H1 (cell line): ENCODE measurements around the gene IRF9. TPM values are rescaled to one million over a fixed set of nuclear protein-coding genes. Genes with fewer than 3 reads are reported as not detected.

ENCODE experiments used
- CTCF ChIA-PET: fragments of 300-600 bp; sonication (Branson Sonifier 250); formaldehyde crosslinking; loops from one replicate; lab custom pipeline; 2021; ENCODE audit not compliant: partially characterized antibody; lab: Charles Lee
- POLR2A ChIA-PET: fragments of 300-600 bp; sonication (Branson Sonifier 250); formaldehyde crosslinking; loops from one replicate; lab custom pipeline; 2021; ENCODE audit warnings: inconsistent platforms; ENCODE audit not compliant: partially characterized antibody; lab: Charles Lee
- DNase-seq, 2 experiments: peaks; one replicate each; pipeline versions ENCODE4 v3.0.0 to v3.0.0-alpha.2; 2010 to 2022; ENCODE audit warnings: low spot score in 2 of 2, low read depth in 1 of 2, mixed read lengths in 1 of 2
- FAIRE-seq: peaks from 2 replicates; lab custom pipeline; 2011; peaks lifted over from hg19 to GRCh38; lab: Jason Lieb, UNC
- H2AFZ ChIP-seq: 2 replicates; pipeline ENCODE4 v1.8.1; 2012; ENCODE audit warnings: low read length, inconsistent platforms
- H2AK5ac ChIP-seq: 2 replicates; pipeline ENCODE4 v1.6.1; 2013; ENCODE audit warnings: low read depth, low read length
- H2BK120ac ChIP-seq: replicated peaks from 2 replicates; pipeline ENCODE3; 2013; ENCODE audit warnings: low read depth, low read length, inconsistent platforms
- H2BK12ac ChIP-seq: 2 replicates; pipeline ENCODE4 v1.6.1; 2013; ENCODE audit warnings: low read depth, low read length
- H2BK15ac ChIP-seq: 2 replicates; pipeline ENCODE4 v1.6.1; 2013; ENCODE audit warnings: low read length
- H2BK20ac ChIP-seq: 2 replicates; pipeline ENCODE4 v1.6.1; 2013; ENCODE audit warnings: low read length
- H2BK5ac ChIP-seq: 2 replicates; pipeline ENCODE4 v1.6.1; 2013; ENCODE audit warnings: low read depth, low read length
- H3K14ac ChIP-seq: 2 replicates; pipeline ENCODE4 v1.6.1; 2013; ENCODE audit warnings: inconsistent platforms; ENCODE audit not compliant: insufficient read length
- H3K18ac ChIP-seq: 2 replicates; pipeline ENCODE4 v1.6.1; 2013; ENCODE audit warnings: low read length; ENCODE audit errors: extremely low read depth
- H3K23ac ChIP-seq: 2 replicates; pipeline ENCODE4 v1.6.1; 2013; ENCODE audit warnings: inconsistent platforms; ENCODE audit not compliant: insufficient read length
- H3K23me2 ChIP-seq: 2 replicates; pipeline ENCODE4 v1.6.1; 2013; ENCODE audit warnings: low read depth, low read length
- H3K27ac ChIP-seq: 2 replicates; pipeline ENCODE4 v1.6.1; 2011; ENCODE audit warnings: low read depth, low read length, inconsistent platforms
- H3K27me3 ChIP-seq, 4 experiments: replicated peaks in 1 of 4; 1 replicate in 1 of 4; 2 replicates in 3 of 4; pipeline versions ENCODE4 v1.6.1 to v1.8.1; 2011 to 2013; ENCODE audit warnings: low read length in 3 of 4, mild to moderate bottlenecking in 3 of 4, inconsistent platforms in 2 of 4, mixed read lengths in 2 of 4, moderate library complexity in 1 of 4; ENCODE audit not compliant: control insufficient read depth in 3 of 4, insufficient read depth in 3 of 4; ENCODE audit errors: extremely low read depth in 1 of 4
- H3K36me3 ChIP-seq, 4 experiments: 2 replicates each; pipeline versions ENCODE4 v1.6.1 to v1.8.1; 2011 to 2013; ENCODE audit warnings: mild to moderate bottlenecking in 4 of 4, low read length in 3 of 4, moderate library complexity in 2 of 4, control low read depth in 1 of 4, inconsistent platforms in 1 of 4; ENCODE audit not compliant: insufficient read depth in 4 of 4, control insufficient read depth in 2 of 4
- H3K4ac ChIP-seq: replicated peaks from 2 replicates; pipeline ENCODE3; 2013; ENCODE audit warnings: low read length, low read depth, mixed read lengths, inconsistent platforms; ENCODE audit not compliant: insufficient read length
- H3K4me1 ChIP-seq, 4 experiments: replicated peaks in 1 of 4; 1 replicate in 1 of 4; 2 replicates in 3 of 4; pipeline versions ENCODE4 v1.6.1 to v1.8.1; 2011 to 2013; ENCODE audit warnings: low read length in 3 of 4, inconsistent platforms in 2 of 4, mixed read lengths in 1 of 4; ENCODE audit not compliant: insufficient read depth in 4 of 4, control insufficient read depth in 3 of 4
- H3K4me2 ChIP-seq, 2 experiments: 2 replicates each; pipeline versions ENCODE4 v1.6.1 to v1.8.1; 2011 to 2013; ENCODE audit warnings: low read depth in 2 of 2, low read length in 2 of 2, control low read depth in 1 of 2, inconsistent platforms in 1 of 2, mild to moderate bottlenecking in 1 of 2; ENCODE audit not compliant: insufficient read depth in 1 of 2
- H3K4me3 ChIP-seq, 4 experiments: fragments of 200-600, 300-600 bp in 1 of 4; sonication (generic), shearing (Covaris generic), sonication (Bioruptor Twin) in 1 of 4; 2 replicates each; pipeline versions ENCODE4 v1.5.1 to v1.8.1; 2011 to 2016; ENCODE audit warnings: low read length in 4 of 4, low read depth in 3 of 4, control low read depth in 2 of 4, inconsistent platforms in 2 of 4, mild to moderate bottlenecking in 2 of 4, mixed read lengths in 1 of 4, moderate library complexity in 1 of 4; ENCODE audit not compliant: insufficient read depth in 2 of 4; ENCODE audit errors: extremely low read depth in 1 of 4
- H3K56ac ChIP-seq: replicated peaks from 2 replicates; pipeline ENCODE3; 2013; ENCODE audit warnings: low read depth, mild to moderate bottlenecking, mixed read lengths, low read length, inconsistent platforms; ENCODE audit not compliant: insufficient read length
- H3K79me1 ChIP-seq: 2 replicates; pipeline ENCODE4 v1.6.1; 2013; ENCODE audit warnings: low read depth, low read length, control low read depth
- H3K79me2 ChIP-seq, 2 experiments: 2 replicates each; pipeline versions ENCODE4 v1.6.1 to v1.8.1; 2012 to 2013; ENCODE audit warnings: low read length in 2 of 2, mild to moderate bottlenecking in 2 of 2, inconsistent platforms in 1 of 2; ENCODE audit not compliant: insufficient read depth in 2 of 2, control insufficient read depth in 1 of 2
- H3K9ac ChIP-seq, 4 experiments: replicated peaks in 1 of 4; 1 replicate in 1 of 4; 2 replicates in 3 of 4; pipeline versions ENCODE4 v1.6.1 to v1.8.1; 2011 to 2013; ENCODE audit warnings: low read depth in 3 of 4, low read length in 3 of 4, control low read depth in 2 of 4, mild to moderate bottlenecking in 2 of 4, moderate library complexity in 2 of 4, inconsistent platforms in 1 of 4; ENCODE audit errors: extremely low read depth in 1 of 4
- H3K9me3 ChIP-seq, 2 experiments: 2 replicates each; pipeline versions ENCODE4 v1.6.1 to v1.8.1; 2012 to 2013; ENCODE audit warnings: mild to moderate bottlenecking in 2 of 2, moderate library complexity in 2 of 2, control low read depth in 1 of 2, inconsistent platforms in 1 of 2, low read depth in 1 of 2, low read length in 1 of 2, mixed read lengths in 1 of 2; ENCODE audit not compliant: insufficient read depth in 2 of 2
- H4K20me1 ChIP-seq, 2 experiments: replicated peaks in 1 of 2; 2 replicates each; pipeline versions ENCODE3 to v1.8.1; 2011 to 2013; ENCODE audit warnings: inconsistent platforms in 2 of 2, low read length in 2 of 2, mild to moderate bottlenecking in 1 of 2; ENCODE audit not compliant: insufficient read depth in 2 of 2, control insufficient read depth in 1 of 2
- H4K5ac ChIP-seq: 2 replicates; pipeline ENCODE4 v1.6.1; 2013; ENCODE audit warnings: low read length, low read depth, mixed read lengths, inconsistent platforms; ENCODE audit not compliant: insufficient read length
- H4K8ac ChIP-seq: 2 replicates; pipeline ENCODE4 v1.8.0; 2013; ENCODE audit warnings: mild to moderate bottlenecking, moderate library complexity, low read length, inconsistent platforms; ENCODE audit not compliant: insufficient read depth; ENCODE audit errors: extremely low read depth
- H4K91ac ChIP-seq: replicated peaks from 2 replicates; pipeline ENCODE3; 2013; ENCODE audit warnings: low read length, mixed read lengths, inconsistent platforms; ENCODE audit not compliant: insufficient read length
- RAD21 ChIP-seq, 2 experiments: IDR thresholded peaks in 1 of 2; conservative IDR thresholded peaks in 1 of 2; 2 replicates each; pipeline ENCODE4 v1.6.1; 2011; ENCODE audit warnings: low read depth in 2 of 2, low read length in 2 of 2, improper control_type of control experiment in 1 of 2, inconsistent platforms in 1 of 2, mild to moderate bottlenecking in 1 of 2, moderate library complexity in 1 of 2
- RFX5 ChIP-seq: IDR thresholded peaks from 2 replicates; pipeline ENCODE4 v1.6.1; 2011; ENCODE audit warnings: low read depth, low read length, improper control_type of control experiment, borderline replicate concordance
- TAF7 ChIP-seq: optimal IDR thresholded peaks from 2 replicates; pipeline ENCODE3; 2011; ENCODE audit warnings: low read depth, mild to moderate bottlenecking, inconsistent platforms, low read length, moderate library complexity, borderline replicate concordance
- TCF12 ChIP-seq: IDR thresholded peaks from 2 replicates; pipeline ENCODE4 v1.6.1; 2011; ENCODE audit warnings: low read depth, mild to moderate bottlenecking, low read length
- YY1 ChIP-seq: IDR thresholded peaks from 2 replicates; pipeline ENCODE4 v1.6.1; 2011; ENCODE audit warnings: low read depth, mild to moderate bottlenecking, low read length
- WGBS, 2 experiments: shearing (Covaris generic) in 1 of 2; methylation state at CpG; one replicate each; pipeline versions ENCODE4 v1.1.6 to v1.1.7; 2013 to 2015; ENCODE audit warnings: low lambda C conversion rate in 2 of 2, mixed read lengths in 2 of 2, inconsistent platforms in 1 of 2, low coverage in 1 of 2, missing lambda C conversion rate in 1 of 2; ENCODE audit not compliant: insufficient replicate concordance in 2 of 2, insufficient coverage in 1 of 2, insufficient read length in 1 of 2; ENCODE audit errors: extremely low coverage in 1 of 2, missing lambda C conversion rate in 1 of 2; 5-methylcytosine and 5-hydroxymethylcytosine counted together
- polyA plus RNA-seq, 7 experiments: library from polyadenylated mRNA; depleted of rRNA in 3 of 7; stranded (reverse) in 5 of 7; unstranded in 2 of 7; fragments of >200 nt in 5 of 7; fragments of 200-250 nt in 2 of 7; gene quantifications; 1 replicate in 5 of 7; 2 replicates in 1 of 7; 4 replicates in 1 of 7; pipeline versions ENCODE4 v1.2.1 to v1.2.3, GENCODE V29; 2011 to 2013; ENCODE audit warnings: missing spikeins in 2 of 7, mixed read lengths in 2 of 7
- total RNA-seq: library from RNA; stranded (reverse); fragmentation: NEBNext Ultra II Directional; extraction: Animal tissue kit (Norgen Biotek cat#: 25700); gene quantifications from 2 replicates; pipeline ENCODE4 v1.2.1, GENCODE V29; 2021

The IRF9 gene
- total and polyA plus RNA-seq, 2 of the 8 experiments (the other 6 are each of a cell fraction or from before 2014, with no cell fraction given), result 11.4 to 13.2 TPM

DNA sequence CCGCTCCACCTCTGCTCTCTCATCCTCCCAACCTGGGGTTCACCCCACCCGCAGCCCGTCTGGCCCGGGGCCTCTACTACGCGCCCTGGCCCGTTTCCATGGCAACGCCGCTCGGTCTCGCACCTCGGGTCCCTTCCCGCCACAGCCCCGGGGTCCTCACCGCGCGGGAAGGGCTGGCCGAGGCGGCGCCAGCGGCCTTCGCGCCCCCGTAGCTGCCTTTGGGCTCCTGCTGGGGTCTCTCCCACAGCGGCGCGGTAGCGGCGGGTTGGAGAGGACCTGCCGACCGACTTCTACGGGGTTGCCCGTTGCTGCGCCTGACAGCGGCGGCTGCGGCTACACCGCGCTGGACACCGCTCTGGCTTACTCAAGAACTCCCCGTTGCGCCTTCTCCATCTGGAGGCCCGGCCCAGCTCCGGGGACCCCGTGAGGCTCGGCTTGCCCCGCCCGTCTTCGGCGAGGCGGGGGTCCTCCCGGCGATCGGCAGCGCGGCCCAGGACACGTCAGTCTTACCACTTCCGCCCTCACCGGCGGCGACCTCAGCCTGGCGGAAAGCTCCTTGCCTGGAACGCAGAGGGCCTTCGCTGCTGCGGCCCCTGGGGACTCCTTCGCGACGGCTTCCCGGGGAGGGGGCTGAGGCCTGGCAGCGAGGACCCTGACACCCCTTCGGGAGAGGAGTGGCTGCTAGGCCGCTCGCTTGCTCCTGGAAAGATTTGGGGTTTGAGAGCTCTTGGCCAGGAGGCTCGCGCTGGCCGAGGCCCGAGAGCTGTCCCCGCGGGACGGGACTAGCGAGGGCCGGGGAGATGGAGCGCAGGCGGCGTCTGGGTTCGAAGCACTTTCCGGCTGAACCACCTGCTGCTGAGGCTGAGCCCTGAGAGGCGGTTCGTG, 34.4 kb downstream of the IRF9 start, which contains the start of gene TM9SF1:
Gene TM9SF1 (minus strand): TSS at position 256 of the 885 bp plus-strand sequence. CDS start 422 bp downstream, outside the sequence.
- H2AFZ ChIP-seq, result peak within 1 kb of the TSS; percentile 60; the same call in 1 of the 2 replicates
- no peak within 1 kb of the TSS for H2BK15ac ChIP-seq
- DNase-seq (peak; percentile 83 to 93), FAIRE-seq (no peak)
- POLR2A ChIA-PET, result interaction anchor here (0.6 to 4.7 kb wide), 31 partner anchors 9 to 640 kb away, joined by 3 to 119 read pairs (median 4); partner anchors contain the start of genes AP1G2, CHMP4A, EMC9 and GMPR2
- H3K4me3 ChIP-seq, result peak within 1 kb of the TSS; percentile 65 to 88 (median 84)
- H4K8ac ChIP-seq, result peak within 1 kb of the TSS; percentile 99
- no peaks in the 10 kb centered on the region; a peak in 1 of 4 replicates for H3K9me3 ChIP-seq
- H3K4me1 ChIP-seq, result peaks cover 0 to 9% (median 3%) of the 10 kb centered on the region in 4 experiments; a peak in 3 of 7 replicates
- no peaks in the 10 kb centered on the region for H4K20me1 ChIP-seq
- peak within 1 kb of the TSS; percentile 52; the same call in 1 of the 2 replicates for H2BK12ac ChIP-seq
- no peak within 1 kb of the TSS for H3K23ac ChIP-seq
- peak within 1 kb of the TSS; percentile 93 for H4K91ac ChIP-seq
- H3K9ac ChIP-seq, result peak within 1 kb of the TSS; percentile 78 to 97 (median 87)
- no peak within 1 kb of the TSS for H3K14ac ChIP-seq
- H3K79me2 ChIP-seq, result peaks cover 0 to 3% of the 10 kb centered on the region in 2 experiments; a peak in 2 of 4 replicates
- peak within 1 kb of the TSS; percentile 90 for H3K56ac ChIP-seq
- no peak within 1 kb of the TSS for H2AK5ac ChIP-seq
- WGBS, 2 experiments, result 1% methylated on average over 86 of the region's 89 CpGs; no CpG with 5 or more reads in 1 of the 2 experiments
- H2BK5ac ChIP-seq, result peak within 1 kb of the TSS; percentile 91
- no peaks in the 10 kb centered on the region for H3K27me3 ChIP-seq
- peaks cover 5% of the 10 kb centered on the region; the same call in 1 of the 2 replicates for H3K23me2 ChIP-seq
- peak within 1 kb of the TSS; percentile 93 for H3K18ac ChIP-seq
- peaks cover 3% of the 10 kb centered on the region; the same call in 1 of the 2 replicates for H3K79me1 ChIP-seq
- H2BK20ac ChIP-seq, result no peak within 1 kb of the TSS
- peak within 1 kb of the TSS; percentile 79 to 94 for H3K4me2 ChIP-seq
- H2BK120ac ChIP-seq, result no peak within 1 kb of the TSS
- H3K36me3 ChIP-seq, result peaks cover 4 to 6% (median 5%) of the 10 kb centered on the region in 4 experiments; a peak in 5 of 8 replicates
- peak within 1 kb of the TSS; percentile 73 for H4K5ac ChIP-seq
- peak within 1 kb of the TSS; percentile 92 for H3K4ac ChIP-seq
- CTCF ChIA-PET, result interaction anchor here (0.9 to 2.1 kb wide), 6 partner anchors 20 to 201 kb away, joined by 3 to 7 read pairs (median 4); partner anchors contain the start of genes MDP1 and TINF2
- H3K27ac ChIP-seq, result peak within 1 kb of the TSS; percentile 95
- no peak for TF ChIP-seq YY1
- TF ChIP-seq TAF7, result peak; percentile 65
- no peak for TF ChIP-seq RFX5
- no peak for TF ChIP-seq TCF12
- TF ChIP-seq RAD21 (IDR thresholded peaks at IDR 0.05 in 1 of 2, conservative IDR thresholded peaks at IDR 0.05 in 1 of 2; ENCODE audit: low read depth in 2 of 2, low read length in 2 of 2), result no peak
